AG04449 (cell line): ENCODE data around the gene SKP1.

Experiments
- CTCF ChIA-PET: fragments of 350-600 bp; formaldehyde crosslinking; extraction: SDS; loops from one replicate; lab custom pipeline; 2021; ENCODE audit warnings: antibody characterized with exemption; lab: Yijun Ruan, JAX
- POLR2A ChIA-PET: fragments of 400-600, 350-600 bp; formaldehyde crosslinking; extraction: SDS; loops from one replicate; lab custom pipeline; 2020; ENCODE audit warnings: antibody characterized with exemption, inconsistent platforms; lab: Yijun Ruan, JAX
- DNase-seq: peaks from one replicate; pipeline ENCODE4 v3.0.0-alpha.2; 2010; ENCODE audit warnings: low read depth, low spot score
- H3K4me3 ChIP-seq: 2 replicates; pipeline ENCODE4 v1.5.1; 2011; ENCODE audit warnings: low read depth, mild to moderate bottlenecking, control low read depth, low read length
- TF ChIP-seq, protein P1 (sequence below): IDR thresholded peaks from one replicate; pipeline ENCODE4 v1.5.1; 2011; ENCODE audit warnings: mild to moderate bottlenecking, moderate library complexity, low read length, control low read depth, inconsistent platforms; ENCODE audit not compliant: insufficient read depth; ENCODE audit errors: missing control alignments

The SKP1 gene

DNA sequence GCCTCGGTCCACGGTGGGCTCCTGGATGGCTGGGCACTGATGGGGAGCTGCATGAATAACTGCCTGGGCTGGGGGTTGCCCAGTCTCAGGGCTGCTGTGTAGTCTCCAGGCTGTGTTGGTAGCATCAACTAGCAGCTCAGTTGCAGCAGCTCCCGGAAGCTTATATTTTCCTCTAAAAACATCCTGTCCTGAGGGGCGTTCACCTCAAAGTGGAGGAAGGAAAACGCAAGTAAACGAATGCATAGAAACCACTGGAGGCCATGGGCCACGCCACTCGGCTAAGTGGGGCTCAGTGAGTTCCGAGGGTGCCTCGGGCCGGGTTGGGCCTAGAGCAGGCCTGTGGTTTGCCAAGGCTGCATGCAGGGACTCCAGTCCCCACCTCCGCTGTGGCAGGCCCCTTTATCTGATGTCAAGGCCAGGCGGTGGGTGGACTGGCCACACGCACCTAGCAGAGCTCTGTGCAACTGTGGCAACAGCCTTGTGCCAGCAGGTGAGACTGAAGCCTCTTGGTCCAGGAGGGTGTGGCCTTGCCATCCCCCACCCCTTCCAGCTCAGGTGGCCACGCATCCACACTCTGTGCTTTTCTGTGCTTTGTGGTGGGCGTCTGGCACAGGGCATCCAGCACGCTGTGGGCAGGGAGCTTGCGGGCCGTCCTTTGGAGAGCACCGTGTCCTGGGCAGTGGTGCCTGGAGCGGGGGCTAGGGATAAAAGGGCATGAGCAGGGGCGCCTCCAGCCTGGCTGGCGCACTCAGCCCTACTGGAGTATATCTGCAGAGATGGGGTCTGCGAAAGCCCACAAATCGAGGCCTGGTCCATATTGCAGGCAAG is 47.1 kb downstream of the SKP1 start:
- TF ChIP-seq, protein P1, sequence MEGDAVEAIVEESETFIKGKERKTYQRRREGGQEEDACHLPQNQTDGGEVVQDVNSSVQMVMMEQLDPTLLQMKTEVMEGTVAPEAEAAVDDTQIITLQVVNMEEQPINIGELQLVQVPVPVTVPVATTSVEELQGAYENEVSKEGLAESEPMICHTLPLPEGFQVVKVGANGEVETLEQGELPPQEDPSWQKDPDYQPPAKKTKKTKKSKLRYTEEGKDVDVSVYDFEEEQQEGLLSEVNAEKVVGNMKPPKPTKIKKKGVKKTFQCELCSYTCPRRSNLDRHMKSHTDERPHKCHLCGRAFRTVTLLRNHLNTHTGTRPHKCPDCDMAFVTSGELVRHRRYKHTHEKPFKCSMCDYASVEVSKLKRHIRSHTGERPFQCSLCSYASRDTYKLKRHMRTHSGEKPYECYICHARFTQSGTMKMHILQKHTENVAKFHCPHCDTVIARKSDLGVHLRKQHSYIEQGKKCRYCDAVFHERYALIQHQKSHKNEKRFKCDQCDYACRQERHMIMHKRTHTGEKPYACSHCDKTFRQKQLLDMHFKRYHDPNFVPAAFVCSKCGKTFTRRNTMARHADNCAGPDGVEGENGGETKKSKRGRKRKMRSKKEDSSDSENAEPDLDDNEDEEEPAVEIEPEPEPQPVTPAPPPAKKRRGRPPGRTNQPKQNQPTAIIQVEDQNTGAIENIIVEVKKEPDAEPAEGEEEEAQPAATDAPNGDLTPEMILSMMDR = no peak
- no peak for DNase-seq
- CTCF ChIA-PET = interaction anchor here (1.1 to 36.5 kb wide), 4 partner anchors 19 to 87 kb away, joined by 3 to 1500 read pairs (median 346); no protein-coding TSS in a partner anchor
- POLR2A ChIA-PET = no interaction called here
- no peak overlapping the region for H3K4me3 ChIP-seq

DNA sequence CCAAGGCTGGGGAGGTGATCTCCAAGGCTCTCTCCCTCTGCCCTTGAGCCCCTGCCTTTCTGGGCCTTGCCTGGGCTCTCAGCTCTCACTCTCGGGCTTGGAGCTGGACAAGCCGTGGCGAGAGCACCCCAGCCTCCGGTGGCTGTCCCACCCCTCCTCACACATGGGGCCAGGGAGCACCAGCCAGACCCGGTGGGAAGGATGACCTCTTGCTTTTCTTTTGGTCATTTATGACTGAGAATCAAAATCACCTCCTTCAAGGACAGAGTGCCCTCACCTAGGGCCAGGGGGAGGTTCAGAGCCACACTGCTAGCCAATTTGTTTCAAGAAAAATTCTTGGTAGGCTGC is 48.1 kb downstream of the SKP1 start:
- ChIA-PET CTCF (interaction anchor here (1.1 to 36.5 kb wide), 4 partner anchors 18 to 86 kb away, joined by 3 to 1500 read pairs (median 346); no protein-coding TSS in a partner anchor), POLR2A (no interaction called here)
- no peak for DNase-seq
- H3K4me3 ChIP-seq = no peak overlapping the region
- TF ChIP-seq, protein P1 = no peak

DNA sequence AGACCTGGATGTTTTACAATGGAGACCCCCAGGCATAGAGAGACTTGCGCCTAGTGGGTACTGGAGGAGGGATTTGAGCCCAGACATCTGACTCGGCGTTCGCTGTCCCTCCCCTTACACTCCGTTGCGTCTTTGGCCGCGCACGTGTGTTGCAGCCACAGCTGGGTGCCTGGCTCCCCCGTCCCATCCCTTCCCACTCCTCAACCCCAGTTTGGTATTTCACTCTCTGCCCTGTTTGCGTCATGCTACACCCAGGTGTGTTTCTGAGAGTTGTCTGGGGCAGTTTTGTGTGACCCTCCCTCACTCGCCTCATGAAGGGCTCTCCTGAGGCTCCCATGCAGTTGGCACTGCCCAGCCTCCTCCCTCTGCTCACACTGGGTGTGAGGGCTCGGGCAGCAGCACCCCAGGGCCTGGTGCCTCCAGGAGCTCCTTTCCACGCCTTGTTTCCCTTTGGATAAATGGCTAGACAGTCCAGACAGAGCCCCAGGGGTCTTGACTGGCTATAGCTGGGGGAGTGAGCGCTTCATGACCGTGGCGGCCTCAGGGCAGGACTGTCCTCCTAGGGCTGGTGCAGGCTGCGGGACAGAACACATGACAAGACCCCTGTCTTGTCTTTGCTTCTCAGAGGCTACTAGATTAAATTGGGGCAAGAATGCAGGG is 48.6 kb downstream of the SKP1 start:
- no peak overlapping the region; the same call in 1 of the 2 replicates for H3K4me3 ChIP-seq
- no peak for DNase-seq
- POLR2A ChIA-PET = no interaction called here
- CTCF ChIA-PET = interaction anchor here (5.6 to 36.5 kb wide), 3 partner anchors 22 to 86 kb away, joined by 33 to 1500 read pairs (median 659); no protein-coding TSS in a partner anchor
- TF ChIP-seq, protein P1 = no peak

DNA sequence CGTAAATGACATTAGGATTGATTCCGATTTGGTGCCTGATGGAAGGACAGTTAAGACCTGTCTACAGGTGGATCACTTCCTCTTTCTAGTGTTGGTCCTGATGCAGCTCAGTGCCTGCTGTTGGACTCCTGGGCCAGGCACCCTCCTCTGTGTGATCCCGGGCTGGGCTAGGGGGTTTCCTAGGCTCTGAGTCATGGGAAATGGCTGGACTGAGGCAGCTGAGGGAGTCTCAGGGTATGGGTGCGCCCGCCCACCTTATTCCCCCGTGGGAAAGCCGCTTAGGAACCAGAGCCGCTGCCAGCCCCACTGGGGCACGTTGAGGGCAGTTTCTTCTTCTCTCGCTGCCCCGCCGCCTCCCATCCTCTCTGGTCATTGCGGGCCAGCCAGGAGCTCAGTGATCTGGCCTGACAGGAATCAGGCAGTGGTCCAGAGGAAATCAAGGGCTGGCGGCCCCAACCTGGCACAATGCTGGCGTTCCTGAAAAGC is 49.3 kb downstream of the SKP1 start:
- DNase-seq = no peak
- TF ChIP-seq, protein P1 = no peak
- POLR2A ChIA-PET = interaction anchor here (0.7 kb wide), 1 partner anchor 44 kb away, joined by 3 read pairs; no protein-coding TSS in a partner anchor
- CTCF ChIA-PET = interaction anchor here (5.6 to 36.5 kb wide), 3 partner anchors 22 to 85 kb away, joined by 33 to 1500 read pairs (median 659); no protein-coding TSS in a partner anchor
- H3K4me3 ChIP-seq = no peak overlapping the region

DNA sequence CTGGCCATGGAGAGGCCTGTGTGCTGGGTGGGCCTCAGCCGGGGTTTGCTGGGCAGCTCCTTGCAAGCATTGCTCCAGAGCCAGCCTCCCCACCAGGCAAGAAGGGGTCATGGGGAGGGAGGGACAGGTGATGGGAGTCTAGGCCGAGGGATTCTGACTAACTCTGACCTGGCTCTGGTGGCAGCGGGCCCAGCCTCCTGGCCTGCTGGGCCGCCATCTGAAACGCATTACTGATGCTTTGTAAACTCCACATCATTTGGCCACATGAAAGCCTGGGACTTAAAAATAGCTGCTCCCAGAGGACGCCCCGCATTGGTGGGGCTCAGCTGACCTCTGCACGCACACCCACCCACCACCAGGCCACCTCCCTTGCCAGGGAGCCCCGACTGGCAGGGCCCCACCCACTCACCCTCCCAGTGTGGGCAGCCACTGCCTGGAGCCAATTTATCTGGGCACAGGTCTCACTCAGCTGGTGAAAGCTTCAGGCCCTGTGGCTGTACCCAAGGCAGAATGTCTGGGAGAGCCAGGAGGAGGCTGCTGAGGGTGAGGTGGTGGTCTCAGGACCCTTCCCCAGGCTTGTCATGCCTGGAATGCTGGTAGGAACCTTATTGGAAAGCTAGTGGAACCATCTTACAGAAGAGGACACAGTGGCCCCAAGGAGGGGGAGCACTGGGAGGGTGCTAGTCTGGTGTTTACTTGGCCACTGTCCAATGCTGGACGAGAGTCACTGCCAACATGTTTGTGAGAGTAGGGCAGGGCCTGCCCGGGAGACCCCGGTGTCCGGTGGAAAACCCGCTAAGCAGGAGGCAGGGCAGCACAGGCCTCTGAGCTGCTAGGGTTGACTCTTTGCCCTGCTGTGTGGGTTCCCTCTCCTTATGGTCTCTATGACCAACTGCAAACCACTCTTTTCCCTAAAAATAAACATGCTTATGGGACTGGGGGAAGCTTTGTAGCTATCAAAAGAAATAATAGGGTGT is 51.4 kb downstream of the SKP1 start:
- no peak overlapping the region for H3K4me3 ChIP-seq
- TF ChIP-seq, protein P1 = no peak
- CTCF ChIA-PET = interaction anchor here (1.0 to 36.5 kb wide), 6 partner anchors 13 to 83 kb away, joined by 3 to 1500 read pairs (median 18); no protein-coding TSS in a partner anchor
- POLR2A ChIA-PET = interaction anchor here (0.6 to 1.9 kb wide), 8 partner anchors 9 to 164 kb away, joined by 3 to 9 read pairs (median 4); partner anchors contain the start of gene TCF7
- DNase-seq = peak; percentile 71
